Colon (tissue), 2 donors: ENCODE data around the gene CUTA.

Experiments used
- FAIRE-seq: peaks from 2 replicates; lab custom pipeline; 2012; peaks lifted over from hg19 to GRCh38; lab: Jason Lieb, UNC
- donor health status: control.
- donor health status: control.

The CUTA gene

GRCh38 chr6:33417903-33418689, at the start of gene CUTA:
Gene CUTA (minus strand): TSS chr6:33418107. CDS start chr6:33418000, 107 bp downstream.
- FAIRE-seq: peak; percentile 96

- no peak for FAIRE-seq
Measured at GRCh38 chr6:33467091-33467490, 49.2 kb upstream of the CUTA start.

- FAIRE-seq: no peak
Measured at GRCh38 chr6:33466075-33466735, 48.3 kb upstream of the CUTA start.

GRCh38 chr6:33459226-33459625, 41.3 kb upstream of the CUTA start:
- no peak for FAIRE-seq

GRCh38 chr6:33458676-33459075, 40.8 kb upstream of the CUTA start:
- FAIRE-seq: no peak

- FAIRE-seq: no peak
Measured at GRCh38 chr6:33456156-33456555, 38.2 kb upstream of the CUTA start.

GRCh38 chr6:33455051-33455450, 37.1 kb upstream of the CUTA start:
- no peak for FAIRE-seq

- no peak for FAIRE-seq
Measured at GRCh38 chr6:33454009-33454946, 36.4 kb upstream of the CUTA start, which contains the start of gene ZBTB9. Gene ZBTB9 (plus strand): TSS chr6:33454576. CDS start chr6:33455101, 525 bp downstream.

GRCh38 chr6:33453393-33454008, 35.6 kb upstream of the CUTA start:
- no peak for FAIRE-seq

GRCh38 chr6:33452496-33452895, 34.6 kb upstream of the CUTA start:
- no peak for FAIRE-seq

- FAIRE-seq: no peak
Measured at GRCh38 chr6:33451606-33452005, 33.7 kb upstream of the CUTA start.

- FAIRE-seq: no peak
Measured at GRCh38 chr6:33450434-33450833, 32.5 kb upstream of the CUTA start.

- FAIRE-seq: no peak
Measured at GRCh38 chr6:33446356-33446755, 28.4 kb upstream of the CUTA start.

GRCh38 chr6:33445119-33445603, 27.3 kb upstream of the CUTA start:
- no peak for FAIRE-seq

- FAIRE-seq: no peak
Measured at GRCh38 chr6:33443619-33444504, 26.0 kb upstream of the CUTA start.

GRCh38 chr6:33443025-33443424, 25.1 kb upstream of the CUTA start:
- FAIRE-seq: no peak

GRCh38 chr6:33442283-33442682, 24.4 kb upstream of the CUTA start:
- FAIRE-seq: no peak

- no peak for FAIRE-seq
Measured at GRCh38 chr6:33441457-33441856, 23.6 kb upstream of the CUTA start.

GRCh38 chr6:33440649-33441309, 22.9 kb upstream of the CUTA start:
- FAIRE-seq: no peak

- FAIRE-seq: no peak
Measured at GRCh38 chr6:33439956-33440648, 22.2 kb upstream of the CUTA start.
